Testis (tissue), 2 donors: ENCODE results near the gene CNTN4.

Source experiments
- CTCF ChIP-seq, 3 experiments: fragments of 450-650 bp in 2 of 3; fragments of 200-600 bp in 1 of 3; sonication (generic) in 1 of 3; IDR thresholded peaks; one replicate each; pipeline ENCODE4 v1.5.1; 2016 to 2019; ENCODE audit warnings: antibody characterized with exemption in 3 of 3, mild to moderate bottlenecking in 2 of 3, moderate library complexity in 1 of 3
- POLR2A ChIP-seq: fragments of 450-650 bp; IDR thresholded peaks from one replicate; pipeline ENCODE4 v1.6.1; 2017; ENCODE audit warnings: antibody characterized with exemption, mild to moderate bottlenecking, moderate library complexity

GRCh38 chr3:3074551-3075257 lies 976.0 kb downstream of the CNTN4 start:
- TF ChIP-seq CTCF (IDR thresholded peaks at IDR 0.05) (no peak), POLR2A (no peak)
